WTC11 (cell line): ENCODE results near the gene ADAM22. TPM values are rescaled to one million over a fixed set of nuclear protein-coding genes. Genes with fewer than 3 reads are reported as not detected.
"Not testable (repeated sequence)": the region's sequence is repeated elsewhere in the genome, so short reads cannot be mapped to it uniquely, and the experiment has no call there.

ENCODE experiments used
- ATAC-seq: fragments of 200-7000 bp; cut with Tn5 transposase; 2 replicates; pipeline ENCODE4 v1.10.0; 2021; ENCODE audit warnings: mild to moderate bottlenecking, moderate library complexity
- CTCF ChIA-PET: fragments of 300-600 bp; sonication (Branson Sonifier 250); formaldehyde crosslinking; loops from one replicate; lab custom pipeline; 2021; ENCODE audit warnings: antibody characterized with exemption; lab: Charles Lee
- POLR2A ChIA-PET: fragments of 350-600 bp; sonication (Branson Sonifier 250); formaldehyde crosslinking; loops from one replicate; lab custom pipeline; 2021; ENCODE audit warnings: antibody characterized with exemption; lab: Charles Lee
- DNase-seq: peaks from one replicate; pipeline ENCODE4 v3.0.0; 2021; ENCODE audit warnings: low spot score
- H3K27ac Mint-ChIP-seq: 2 replicates; pipeline ENCODE4 v1.8.0; 2021; ENCODE audit warnings: mixed read lengths
- H3K27me3 Mint-ChIP-seq: 2 replicates; pipeline ENCODE4 v1.8.0; 2021; ENCODE audit warnings: low read depth, mild to moderate bottlenecking, moderate library complexity, mixed read lengths
- H3K36me3 Mint-ChIP-seq: 2 replicates; pipeline ENCODE4 v1.8.0; 2021; ENCODE audit warnings: mixed read lengths
- H3K4me1 Mint-ChIP-seq: 2 replicates; pipeline ENCODE4 v1.8.0; 2022; ENCODE audit warnings: mixed read lengths
- H3K4me3 Mint-ChIP-seq: 2 replicates; pipeline ENCODE4 v1.8.0; 2021; ENCODE audit warnings: mild to moderate bottlenecking, moderate library complexity, mixed read lengths
- H3K9me3 Mint-ChIP-seq: 2 replicates; pipeline ENCODE4 v1.8.0; 2021; ENCODE audit warnings: mixed read lengths
- CBFB ChIP-seq: sonication (generic); formaldehyde crosslinking; IDR thresholded peaks from 2 replicates; pipeline ENCODE4 v1.8.1; 2022; ENCODE audit warnings: mild to moderate bottlenecking, low read depth, missing genetic modification reagents
- E2F4 ChIP-seq: sonication (generic); formaldehyde crosslinking; IDR thresholded peaks from 2 replicates; pipeline ENCODE4 v1.8.1; 2022; ENCODE audit warnings: low read depth, mild to moderate bottlenecking, moderate library complexity, missing genetic modification reagents, borderline replicate concordance
- E2F5 ChIP-seq: sonication (generic); formaldehyde crosslinking; IDR thresholded peaks from 2 replicates; pipeline ENCODE4 v1.8.1; 2022; ENCODE audit warnings: mild to moderate bottlenecking, moderate library complexity, missing genetic modification reagents
- EMX1 ChIP-seq: fragments of 250-450 bp; sonication (Bioruptor Pico); IDR thresholded peaks from 2 replicates; pipeline ENCODE4 v1.8.0; 2021; ENCODE audit warnings: mild to moderate bottlenecking
- ETV6 ChIP-seq: sonication (generic); formaldehyde crosslinking; IDR thresholded peaks from 2 replicates; pipeline ENCODE4 v1.8.1; 2022; ENCODE audit warnings: mild to moderate bottlenecking, missing genetic modification reagents
- FOXK1 ChIP-seq: sonication (generic); formaldehyde crosslinking; IDR thresholded peaks from 2 replicates; pipeline ENCODE4 v1.8.0; 2022; ENCODE audit warnings: mild to moderate bottlenecking, moderate library complexity, missing genetic modification reagents
- FOXP1 ChIP-seq: sonication (generic); formaldehyde crosslinking; IDR thresholded peaks from 2 replicates; pipeline ENCODE4 v1.8.0; 2022; ENCODE audit warnings: missing genetic modification reagents, mild to moderate bottlenecking, moderate library complexity, borderline replicate concordance
- GABPB1 ChIP-seq: sonication (generic); formaldehyde crosslinking; IDR thresholded peaks from 2 replicates; pipeline ENCODE4 v1.8.1; 2023; ENCODE audit warnings: mild to moderate bottlenecking, missing genetic modification reagents
- HMGA2 ChIP-seq: fragments of 250-450 bp; sonication (Bioruptor Pico); IDR thresholded peaks from 2 replicates; pipeline ENCODE4 v1.4.0; 2021; ENCODE audit warnings: mild to moderate bottlenecking, moderate library complexity
- JAZF1 ChIP-seq: fragments of 250-450 bp; sonication (Bioruptor Pico); IDR thresholded peaks from 2 replicates; pipeline ENCODE4 v1.9.0; 2021; ENCODE audit warnings: moderate library complexity, mild to moderate bottlenecking, inconsistent platforms
- MAX ChIP-seq: sonication (generic); formaldehyde crosslinking; IDR thresholded peaks from 2 replicates; pipeline ENCODE4 v1.8.0; 2022; ENCODE audit warnings: mild to moderate bottlenecking, missing genetic modification reagents
- MLX ChIP-seq: sonication (generic); formaldehyde crosslinking; IDR thresholded peaks from 2 replicates; pipeline ENCODE4 v1.8.1; 2023; ENCODE audit warnings: mild to moderate bottlenecking, missing genetic modification reagents, moderate library complexity
- MXD4 ChIP-seq: fragments of 250-450 bp; sonication (Bioruptor Pico); IDR thresholded peaks from 2 replicates; pipeline ENCODE4 v1.8.0; 2021; ENCODE audit warnings: mild to moderate bottlenecking, moderate library complexity, borderline replicate concordance
- NFE2L1 ChIP-seq: sonication (generic); formaldehyde crosslinking; IDR thresholded peaks from 2 replicates; pipeline ENCODE4 v1.8.1; 2023; ENCODE audit warnings: missing genetic modification reagents
- TEAD1 ChIP-seq: sonication (generic); formaldehyde crosslinking; IDR thresholded peaks from 2 replicates; pipeline ENCODE4 v1.8.0; 2022; ENCODE audit warnings: mild to moderate bottlenecking, missing genetic modification reagents
- TP53 ChIP-seq: sonication (generic); formaldehyde crosslinking; IDR thresholded peaks from 2 replicates; pipeline ENCODE4 v1.8.1; 2023; ENCODE audit warnings: mild to moderate bottlenecking, missing genetic modification reagents
- ZNF138 ChIP-seq: sonication (generic); formaldehyde crosslinking; conservative IDR thresholded peaks from 2 replicates; pipeline ENCODE4 v1.8.1; 2022; ENCODE audit warnings: mild to moderate bottlenecking, moderate library complexity, missing genetic modification reagents
- ZNF232 ChIP-seq: sonication (generic); formaldehyde crosslinking; IDR thresholded peaks from 2 replicates; pipeline ENCODE4 v1.8.0; 2022; ENCODE audit warnings: mild to moderate bottlenecking, missing genetic modification reagents
- ZNF671 ChIP-seq: fragments of 250-450 bp; sonication (Bioruptor Pico); IDR thresholded peaks from 2 replicates; pipeline ENCODE4 v1.8.0; 2021; ENCODE audit warnings: mild to moderate bottlenecking
- total RNA-seq: library from RNA; stranded (reverse); gene quantifications from 3 replicates; pipeline ENCODE4 v1.2.3, GENCODE V29; 2021
- TF ChIP-seq, protein P1 (sequence below): sonication (generic); formaldehyde crosslinking; IDR thresholded peaks from 2 replicates; pipeline ENCODE4 v1.8.1; 2022; ENCODE audit warnings: missing genetic modification reagents, borderline replicate concordance
- TF ChIP-seq, protein P2 (sequence below): fragments of 250-450 bp; sonication (Bioruptor Pico); IDR thresholded peaks from 2 replicates; pipeline ENCODE4 v1.9.0; 2021; ENCODE audit warnings: mild to moderate bottlenecking
- TF ChIP-seq, protein P3 (sequence below): fragments of 200-600 bp; IDR thresholded peaks from 2 replicates; pipeline ENCODE4 v1.8.0; 2022; ENCODE audit warnings: antibody characterized with exemption

Gene ADAM22
- total RNA-seq, 1 experiment from 2014 or later, result 12.4 TPM

GRCh38 chr7:87941138-87941537, 7.1 kb downstream of the ADAM22 start (continued):
- TF ChIP-seq, protein P1, sequence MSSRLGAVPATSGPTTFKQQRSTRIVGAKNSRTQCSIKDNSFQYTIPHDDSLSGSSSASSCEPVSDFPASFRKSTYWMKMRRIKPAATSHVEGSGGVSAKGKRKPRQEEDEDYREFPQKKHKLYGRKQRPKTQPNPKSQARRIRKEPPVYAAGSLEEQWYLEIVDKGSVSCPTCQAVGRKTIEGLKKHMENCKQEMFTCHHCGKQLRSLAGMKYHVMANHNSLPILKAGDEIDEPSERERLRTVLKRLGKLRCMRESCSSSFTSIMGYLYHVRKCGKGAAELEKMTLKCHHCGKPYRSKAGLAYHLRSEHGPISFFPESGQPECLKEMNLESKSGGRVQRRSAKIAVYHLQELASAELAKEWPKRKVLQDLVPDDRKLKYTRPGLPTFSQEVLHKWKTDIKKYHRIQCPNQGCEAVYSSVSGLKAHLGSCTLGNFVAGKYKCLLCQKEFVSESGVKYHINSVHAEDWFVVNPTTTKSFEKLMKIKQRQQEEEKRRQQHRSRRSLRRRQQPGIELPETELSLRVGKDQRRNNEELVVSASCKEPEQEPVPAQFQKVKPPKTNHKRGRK (CRISPR knock-in tag), result no peak
- TF ChIP-seq MLX (CRISPR knock-in tag), result no peak
- no peak for TF ChIP-seq FOXK1 (CRISPR knock-in tag)

GRCh38 chr7:87944547-87944946, 10.5 kb downstream of the ADAM22 start:
- H3K4me3 Mint-ChIP-seq, result no peak overlapping the region
- TF ChIP-seq HMGA2 (CRISPR knock-in tag) (no peak), MAX (CRISPR knock-in tag) (no peak), ZNF671 (no peak), NFE2L1 (CRISPR knock-in tag) (no peak), ZNF138 (CRISPR knock-in tag) (no peak), MXD4 (CRISPR knock-in tag) (no peak), CBFB (CRISPR knock-in tag) (no peak), TEAD1 (CRISPR knock-in tag) (no peak), EMX1 (CRISPR knock-in tag) (no peak), E2F4 (no peak)
- 0 out of 2 replicates have a peak, but pooled peaks cover 2% of the 10 kb centered on the region for H3K36me3 Mint-ChIP-seq
- CTCF ChIA-PET, result interaction anchor here (0.7 to 2.3 kb wide), 3 partner anchors 10 to 320 kb away, joined by 3 to 8 read pairs (median 5); partner anchors contain the start of gene ADAM22
- DNase-seq (no peak), ATAC-seq (no peak)
- no peaks in the 10 kb centered on the region for H3K4me1 Mint-ChIP-seq
- H3K27ac Mint-ChIP-seq, result no peak overlapping the region
- POLR2A ChIA-PET, result interaction anchor here (1.0 kb wide), 1 partner anchor 9 kb away, joined by 4 read pairs; no protein-coding TSS in a partner anchor
- no peaks in the 10 kb centered on the region for H3K9me3 Mint-ChIP-seq
- H3K27me3 Mint-ChIP-seq, result no peaks in the 10 kb centered on the region

GRCh38 chr7:87945926-87946325, 11.9 kb downstream of the ADAM22 start:
- ATAC-seq, POLR2A ChIA-PET, H3K9me3 Mint-ChIP-seq, H3K36me3 Mint-ChIP-seq, CTCF ChIA-PET, H3K27me3 Mint-ChIP-seq, DNase-seq, H3K27ac Mint-ChIP-seq, H3K4me3 Mint-ChIP-seq, H3K4me1 Mint-ChIP-seq: not testable (repeated sequence)

DNA sequence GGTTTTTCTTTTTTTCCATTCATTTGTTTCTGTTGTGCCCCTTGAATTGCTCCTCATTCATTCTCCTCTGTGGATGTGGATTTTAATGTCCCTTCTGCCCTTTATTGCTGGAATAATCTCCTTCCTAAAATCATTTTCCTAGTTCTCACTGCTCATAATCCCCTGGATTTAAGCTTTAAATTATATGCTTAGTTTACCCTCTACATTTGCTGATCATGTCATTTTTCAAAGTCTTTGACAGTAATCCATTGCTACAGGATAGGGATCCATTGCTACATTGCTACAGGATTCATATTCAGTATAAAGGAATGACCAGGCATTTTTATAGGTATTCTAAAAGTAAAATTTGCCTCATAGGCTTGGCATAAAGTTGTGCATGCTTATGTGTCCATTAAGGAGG, 14.3 kb downstream of the ADAM22 start:
- Mint-ChIP-seq H3K27me3 (no peaks in the 10 kb centered on the region), H3K4me1 (no peaks in the 10 kb centered on the region), H3K9me3 (peaks cover 6% of the 10 kb centered on the region), H3K36me3 (0 out of 2 replicates have a peak, but pooled peaks cover 2% of the 10 kb centered on the region), H3K27ac (no peak overlapping the region), H3K4me3 (no peak overlapping the region)
- POLR2A ChIA-PET, result no interaction called here
- DNase-seq, result no peak
- ATAC-seq, result no peak
- TF ChIP-seq, protein P2, sequence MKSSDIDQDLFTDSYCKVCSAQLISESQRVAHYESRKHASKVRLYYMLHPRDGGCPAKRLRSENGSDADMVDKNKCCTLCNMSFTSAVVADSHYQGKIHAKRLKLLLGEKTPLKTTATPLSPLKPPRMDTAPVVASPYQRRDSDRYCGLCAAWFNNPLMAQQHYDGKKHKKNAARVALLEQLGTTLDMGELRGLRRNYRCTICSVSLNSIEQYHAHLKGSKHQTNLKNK (CRISPR knock-in tag), result no peak
- no peak for TF ChIP-seq ETV6 (CRISPR knock-in tag)
- TF ChIP-seq, protein P3, sequence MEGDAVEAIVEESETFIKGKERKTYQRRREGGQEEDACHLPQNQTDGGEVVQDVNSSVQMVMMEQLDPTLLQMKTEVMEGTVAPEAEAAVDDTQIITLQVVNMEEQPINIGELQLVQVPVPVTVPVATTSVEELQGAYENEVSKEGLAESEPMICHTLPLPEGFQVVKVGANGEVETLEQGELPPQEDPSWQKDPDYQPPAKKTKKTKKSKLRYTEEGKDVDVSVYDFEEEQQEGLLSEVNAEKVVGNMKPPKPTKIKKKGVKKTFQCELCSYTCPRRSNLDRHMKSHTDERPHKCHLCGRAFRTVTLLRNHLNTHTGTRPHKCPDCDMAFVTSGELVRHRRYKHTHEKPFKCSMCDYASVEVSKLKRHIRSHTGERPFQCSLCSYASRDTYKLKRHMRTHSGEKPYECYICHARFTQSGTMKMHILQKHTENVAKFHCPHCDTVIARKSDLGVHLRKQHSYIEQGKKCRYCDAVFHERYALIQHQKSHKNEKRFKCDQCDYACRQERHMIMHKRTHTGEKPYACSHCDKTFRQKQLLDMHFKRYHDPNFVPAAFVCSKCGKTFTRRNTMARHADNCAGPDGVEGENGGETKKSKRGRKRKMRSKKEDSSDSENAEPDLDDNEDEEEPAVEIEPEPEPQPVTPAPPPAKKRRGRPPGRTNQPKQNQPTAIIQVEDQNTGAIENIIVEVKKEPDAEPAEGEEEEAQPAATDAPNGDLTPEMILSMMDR, result no peak
- no peak for TF ChIP-seq GABPB1
- TF ChIP-seq ZNF232, result no peak
- no peak for TF ChIP-seq JAZF1 (CRISPR knock-in tag)
- TF ChIP-seq TP53 (CRISPR knock-in tag), result no peak
- TF ChIP-seq E2F5 (CRISPR knock-in tag), result no peak
- no peak for TF ChIP-seq MAX (CRISPR knock-in tag)
- no peak for TF ChIP-seq FOXP1 (CRISPR knock-in tag)
- CTCF ChIA-PET, result no interaction called here
